Psoas muscle (tissue), 8 donors: ENCODE results near the gene PLPPR1. TPM values are rescaled to one million over a fixed set of nuclear protein-coding genes. Genes with fewer than 3 reads are reported as not detected.

ENCODE experiments used
- ATAC-seq, 4 donors: fragments of 200-7000 bp; cut with Tn5 transposase; one replicate each; pipeline ENCODE4 v1.9.1; 2020; ENCODE audit warnings: moderate library complexity in 3 of 4, mild to moderate bottlenecking in 2 of 4
- DNase-seq, 2 donors: peaks; one replicate each; pipeline ENCODE4 v3.0.0-alpha.2; 2020
- H3K27ac ChIP-seq: fragments of 200-600 bp; one replicate; pipeline ENCODE4 v1.8.0; 2022
- H3K27me3 ChIP-seq, 3 donors: fragments of 200-600 bp in 1 of 3; one replicate each; pipeline versions ENCODE4 v1.6.1 to v1.8.0; 2013 to 2022; ENCODE audit warnings: low read length in 2 of 3, mild to moderate bottlenecking in 2 of 3, moderate library complexity in 1 of 3; ENCODE audit not compliant: insufficient read depth in 3 of 3
- H3K36me3 ChIP-seq, 2 donors: fragments of 200-600 bp in 1 of 2; one replicate each; pipeline versions ENCODE4 v1.6.1 to v1.8.0; 2013 to 2022; ENCODE audit warnings: low read depth in 1 of 2, mild to moderate bottlenecking in 1 of 2, moderate library complexity in 1 of 2; ENCODE audit not compliant: insufficient read depth in 1 of 2
- H3K4me1 ChIP-seq: fragments of 200-600 bp; one replicate; pipeline ENCODE4 v1.8.0; 2022
- H3K4me3 ChIP-seq: fragments of 200-600 bp; one replicate; pipeline ENCODE4 v1.8.0; 2022; ENCODE audit warnings: mild to moderate bottlenecking
- H3K9me3 ChIP-seq: fragments of 200-600 bp; one replicate; pipeline ENCODE4 v1.8.0; 2022
- CTCF ChIP-seq: fragments of 200-600 bp; IDR thresholded peaks from one replicate; pipeline ENCODE4 v1.8.0; 2022; ENCODE audit warnings: antibody characterized with exemption
- WGBS, 3 donors: extraction: QIAGEN DNeasy Blood & Tissue Kit; methylation state at CpG; one replicate each; pipeline versions ENCODE4 v1.1.6 to v1.1.7; 2013; 5-methylcytosine and 5-hydroxymethylcytosine counted together
- intact Hi-C, 2 donors: fragments of 100-400 bp; cut with DNase I; formaldehyde crosslinking; loops; one replicate each; pipeline versions ENCODE4 v1.11.0 to v1.14.2; 2022
- polyA plus RNA-seq, 3 donors: library from polyadenylated mRNA; stranded (reverse); fragments of 200-250 nt; gene quantifications; one replicate each; pipeline ENCODE4 v1.2.3, GENCODE V29; 2013
- total RNA-seq, 4 donors: library from RNA; stranded (reverse); fragmentation: NEBNext Ultra II Directional in 2 of 4; extraction: Animal tissue kit (Norgen Biotek cat#: 25700) in 2 of 4; gene quantifications; one replicate each; pipeline versions ENCODE4 v1.2.1 to v1.2.4, GENCODE V29; 2021 to 2023
- donor health status: healthy with polysubstance abuse.
- donor health status: DM: no; HTN: no; CAD: no; lungs with moderate emphysema.
- donor health status: Bipolar disorder and iron deficiency.
- donor health status: healthy.
- donor health status: DM: yes; HTN: yes; CAD: no.
- donor health status: DM: no; HTN: no; CAD: no.
- donor health status: DM: no; HTN: no; CAD: no.
- donor health status: DM: yes; HTN: yes; CAD: no.

The PLPPR1 gene
- total and polyA plus RNA-seq, 7 donors, result 0.03 to 0.11 TPM; not detected in 5

- no peak for TF ChIP-seq CTCF
- Histone ChIP-seq H3K4me3 (no peak overlapping the region), H3K36me3 (no peaks in the 10 kb centered on the region), H3K27me3 (peaks cover 0 to 2% (median 0%) of the 10 kb centered on the region in 3 donors), H3K9me3 (no peaks in the 10 kb centered on the region), H3K4me1 (no peaks in the 10 kb centered on the region), H3K27ac (no peak overlapping the region)
- intact Hi-C loops, result no loop called here
- DNase-seq (no peak), ATAC-seq (no peak)
- 85 to 89% (median 87%) methylated on average over 25 of the region's 25 CpGs for WGBS, 3 donors
Observed at GRCh38 chr9:101333926-101334702, 305.6 kb downstream of the PLPPR1 start.

- Histone ChIP-seq H3K4me1 (no peaks in the 10 kb centered on the region), H3K27ac (no peak overlapping the region), H3K9me3 (no peaks in the 10 kb centered on the region), H3K36me3 (no peaks in the 10 kb centered on the region), H3K27me3 (peaks cover 0 to 2% (median 0%) of the 10 kb centered on the region in 3 donors), H3K4me3 (no peak overlapping the region)
- no peak for DNase-seq
- TF ChIP-seq CTCF, result no peak
- no peak for ATAC-seq
- intact Hi-C loops, result no loop called here
Observed at GRCh38 chr9:101336091-101336490, 307.6 kb downstream of the PLPPR1 start.

- Histone ChIP-seq H3K9me3 (no peaks in the 10 kb centered on the region), H3K27me3 (peaks cover 0 to 2% (median 0%) of the 10 kb centered on the region in 3 donors), H3K4me3 (no peak overlapping the region), H3K27ac (no peak overlapping the region), H3K36me3 (no peaks in the 10 kb centered on the region), H3K4me1 (no peaks in the 10 kb centered on the region)
- ATAC-seq (no peak), DNase-seq (no peak)
- WGBS, 3 donors, result 85 to 95% (median 88%) methylated on average over 2 of the region's 2 CpGs
- intact Hi-C loops, result no loop called here
- TF ChIP-seq CTCF, result no peak
Observed at GRCh38 chr9:101337237-101337636, 308.7 kb downstream of the PLPPR1 start.

GRCh38 chr9:101341958-101342357 is 313.4 kb downstream of the PLPPR1 start:
- H3K27ac ChIP-seq, result no peak overlapping the region
- no peaks in the 10 kb centered on the region for H3K36me3 ChIP-seq
- DNase-seq (no peak), ATAC-seq (no peak)
- no peak overlapping the region for H3K4me3 ChIP-seq
- no peaks in the 10 kb centered on the region for H3K4me1 ChIP-seq
- no peak for TF ChIP-seq CTCF
- H3K27me3 ChIP-seq, result peaks cover 0 to 2% (median 0%) of the 10 kb centered on the region in 3 donors
- intact Hi-C loops, result no loop called here
- H3K9me3 ChIP-seq, result no peaks in the 10 kb centered on the region

GRCh38 chr9:101342595-101342994 is 314.1 kb downstream of the PLPPR1 start:
- Histone ChIP-seq H3K27me3 (peaks cover 0 to 2% (median 0%) of the 10 kb centered on the region in 3 donors), H3K9me3 (no peaks in the 10 kb centered on the region), H3K27ac (no peak overlapping the region), H3K4me1 (no peaks in the 10 kb centered on the region), H3K4me3 (no peak overlapping the region), H3K36me3 (no peaks in the 10 kb centered on the region)
- DNase-seq (no peak), ATAC-seq (no peak)
- WGBS, 3 donors, result 39 to 48% (median 46%) methylated on average over 1 of the region's 1 CpG
- intact Hi-C loops, result no loop called here
- no peak for TF ChIP-seq CTCF
